SK-N-SH (cell line): ENCODE results near the gene AHDC1.

Experiments used
- TAF1 ChIP-seq: IDR thresholded peaks from 2 replicates; pipeline ENCODE4 v1.6.1; 2012; ENCODE audit warnings: low read depth, mild to moderate bottlenecking, low read length, moderate library complexity, borderline replicate concordance
- YY1 ChIP-seq: IDR thresholded peaks from 2 replicates; pipeline ENCODE4 v1.4.0; 2012; ENCODE audit warnings: low read depth, mild to moderate bottlenecking
- TF ChIP-seq, protein P1 (sequence below): IDR thresholded peaks from 2 replicates; pipeline ENCODE4 v1.4.0; 2012; ENCODE audit warnings: low read depth
- TF ChIP-seq, protein P2 (sequence below): IDR thresholded peaks from 2 replicates; pipeline ENCODE4 v1.6.1; 2012; ENCODE audit warnings: mild to moderate bottlenecking, low read depth, low read length, moderate library complexity
- TF ChIP-seq, protein P3 (sequence below): IDR thresholded peaks from 2 replicates; pipeline ENCODE4; 2012
- TF ChIP-seq, protein P4 (sequence below): fragments of 200-600 bp; sonication (generic); IDR thresholded peaks from 2 replicates; pipeline ENCODE4 v1.6.1; 2017; ENCODE audit warnings: antibody characterized with exemption, mild to moderate bottlenecking, moderate library complexity

DNA sequence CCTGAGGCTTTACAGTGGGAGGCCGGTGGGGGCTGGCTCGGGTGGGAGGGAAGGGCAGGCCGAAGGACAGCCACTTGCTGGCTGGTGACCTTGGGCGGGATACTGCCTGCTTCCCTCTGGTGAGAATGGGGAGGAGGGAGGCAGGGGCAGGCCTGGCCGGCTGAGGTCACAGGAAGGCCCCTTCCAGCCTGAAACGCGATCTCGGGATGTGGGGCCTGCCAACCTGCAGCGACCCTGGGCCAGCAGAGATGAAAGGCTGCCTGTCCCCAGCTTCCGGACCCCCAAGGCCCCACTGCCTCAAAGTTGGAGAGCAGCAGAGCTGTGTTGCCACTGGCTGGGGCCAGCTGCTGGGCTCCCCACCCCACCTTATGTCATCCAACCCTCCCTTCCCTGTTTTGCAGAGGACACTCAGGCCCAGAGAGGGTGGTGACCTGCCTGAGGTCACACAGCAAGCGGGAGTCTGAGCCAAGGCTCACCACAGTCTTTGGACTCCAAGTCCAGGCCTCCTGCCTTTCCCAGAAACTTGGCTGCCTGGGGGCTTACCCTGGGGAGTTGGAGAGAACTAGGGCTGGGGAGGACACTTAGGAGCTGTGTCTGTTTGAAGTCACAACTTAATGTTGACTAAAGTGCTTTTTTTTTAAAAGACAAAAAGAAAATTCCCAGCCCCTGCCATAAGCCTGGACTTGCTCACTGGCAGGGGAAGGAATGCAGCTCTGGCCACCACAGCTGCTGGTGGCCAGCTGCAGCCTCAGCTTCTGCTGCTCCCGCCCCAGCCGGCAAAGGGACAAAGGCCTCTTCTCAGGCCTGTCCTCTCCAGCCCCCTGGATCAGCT, 99.1 kb downstream of the AHDC1 start:
- TF ChIP-seq, protein P1, sequence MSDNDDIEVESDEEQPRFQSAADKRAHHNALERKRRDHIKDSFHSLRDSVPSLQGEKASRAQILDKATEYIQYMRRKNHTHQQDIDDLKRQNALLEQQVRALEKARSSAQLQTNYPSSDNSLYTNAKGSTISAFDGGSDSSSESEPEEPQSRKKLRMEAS, result no peak
- TF ChIP-seq, protein P2, sequence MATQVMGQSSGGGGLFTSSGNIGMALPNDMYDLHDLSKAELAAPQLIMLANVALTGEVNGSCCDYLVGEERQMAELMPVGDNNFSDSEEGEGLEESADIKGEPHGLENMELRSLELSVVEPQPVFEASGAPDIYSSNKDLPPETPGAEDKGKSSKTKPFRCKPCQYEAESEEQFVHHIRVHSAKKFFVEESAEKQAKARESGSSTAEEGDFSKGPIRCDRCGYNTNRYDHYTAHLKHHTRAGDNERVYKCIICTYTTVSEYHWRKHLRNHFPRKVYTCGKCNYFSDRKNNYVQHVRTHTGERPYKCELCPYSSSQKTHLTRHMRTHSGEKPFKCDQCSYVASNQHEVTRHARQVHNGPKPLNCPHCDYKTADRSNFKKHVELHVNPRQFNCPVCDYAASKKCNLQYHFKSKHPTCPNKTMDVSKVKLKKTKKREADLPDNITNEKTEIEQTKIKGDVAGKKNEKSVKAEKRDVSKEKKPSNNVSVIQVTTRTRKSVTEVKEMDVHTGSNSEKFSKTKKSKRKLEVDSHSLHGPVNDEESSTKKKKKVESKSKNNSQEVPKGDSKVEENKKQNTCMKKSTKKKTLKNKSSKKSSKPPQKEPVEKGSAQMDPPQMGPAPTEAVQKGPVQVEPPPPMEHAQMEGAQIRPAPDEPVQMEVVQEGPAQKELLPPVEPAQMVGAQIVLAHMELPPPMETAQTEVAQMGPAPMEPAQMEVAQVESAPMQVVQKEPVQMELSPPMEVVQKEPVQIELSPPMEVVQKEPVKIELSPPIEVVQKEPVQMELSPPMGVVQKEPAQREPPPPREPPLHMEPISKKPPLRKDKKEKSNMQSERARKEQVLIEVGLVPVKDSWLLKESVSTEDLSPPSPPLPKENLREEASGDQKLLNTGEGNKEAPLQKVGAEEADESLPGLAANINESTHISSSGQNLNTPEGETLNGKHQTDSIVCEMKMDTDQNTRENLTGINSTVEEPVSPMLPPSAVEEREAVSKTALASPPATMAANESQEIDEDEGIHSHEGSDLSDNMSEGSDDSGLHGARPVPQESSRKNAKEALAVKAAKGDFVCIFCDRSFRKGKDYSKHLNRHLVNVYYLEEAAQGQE, result no peak
- TF ChIP-seq, protein P3, sequence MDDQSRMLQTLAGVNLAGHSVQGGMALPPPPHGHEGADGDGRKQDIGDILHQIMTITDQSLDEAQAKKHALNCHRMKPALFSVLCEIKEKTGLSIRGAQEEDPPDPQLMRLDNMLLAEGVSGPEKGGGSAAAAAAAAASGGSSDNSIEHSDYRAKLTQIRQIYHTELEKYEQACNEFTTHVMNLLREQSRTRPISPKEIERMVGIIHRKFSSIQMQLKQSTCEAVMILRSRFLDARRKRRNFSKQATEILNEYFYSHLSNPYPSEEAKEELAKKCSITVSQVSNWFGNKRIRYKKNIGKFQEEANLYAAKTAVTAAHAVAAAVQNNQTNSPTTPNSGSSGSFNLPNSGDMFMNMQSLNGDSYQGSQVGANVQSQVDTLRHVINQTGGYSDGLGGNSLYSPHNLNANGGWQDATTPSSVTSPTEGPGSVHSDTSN, result no peak
- TF ChIP-seq TAF1 (no peak), YY1 (no peak)
- TF ChIP-seq, protein P4, sequence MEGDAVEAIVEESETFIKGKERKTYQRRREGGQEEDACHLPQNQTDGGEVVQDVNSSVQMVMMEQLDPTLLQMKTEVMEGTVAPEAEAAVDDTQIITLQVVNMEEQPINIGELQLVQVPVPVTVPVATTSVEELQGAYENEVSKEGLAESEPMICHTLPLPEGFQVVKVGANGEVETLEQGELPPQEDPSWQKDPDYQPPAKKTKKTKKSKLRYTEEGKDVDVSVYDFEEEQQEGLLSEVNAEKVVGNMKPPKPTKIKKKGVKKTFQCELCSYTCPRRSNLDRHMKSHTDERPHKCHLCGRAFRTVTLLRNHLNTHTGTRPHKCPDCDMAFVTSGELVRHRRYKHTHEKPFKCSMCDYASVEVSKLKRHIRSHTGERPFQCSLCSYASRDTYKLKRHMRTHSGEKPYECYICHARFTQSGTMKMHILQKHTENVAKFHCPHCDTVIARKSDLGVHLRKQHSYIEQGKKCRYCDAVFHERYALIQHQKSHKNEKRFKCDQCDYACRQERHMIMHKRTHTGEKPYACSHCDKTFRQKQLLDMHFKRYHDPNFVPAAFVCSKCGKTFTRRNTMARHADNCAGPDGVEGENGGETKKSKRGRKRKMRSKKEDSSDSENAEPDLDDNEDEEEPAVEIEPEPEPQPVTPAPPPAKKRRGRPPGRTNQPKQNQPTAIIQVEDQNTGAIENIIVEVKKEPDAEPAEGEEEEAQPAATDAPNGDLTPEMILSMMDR, result no peak
